ENCODE results near the gene VAMP4.
"Not testable (repeated sequence)": the region's sequence is repeated elsewhere in the genome, so short reads cannot be mapped to it uniquely, and the experiment has no call there.

VAMP4 gene

DNA sequence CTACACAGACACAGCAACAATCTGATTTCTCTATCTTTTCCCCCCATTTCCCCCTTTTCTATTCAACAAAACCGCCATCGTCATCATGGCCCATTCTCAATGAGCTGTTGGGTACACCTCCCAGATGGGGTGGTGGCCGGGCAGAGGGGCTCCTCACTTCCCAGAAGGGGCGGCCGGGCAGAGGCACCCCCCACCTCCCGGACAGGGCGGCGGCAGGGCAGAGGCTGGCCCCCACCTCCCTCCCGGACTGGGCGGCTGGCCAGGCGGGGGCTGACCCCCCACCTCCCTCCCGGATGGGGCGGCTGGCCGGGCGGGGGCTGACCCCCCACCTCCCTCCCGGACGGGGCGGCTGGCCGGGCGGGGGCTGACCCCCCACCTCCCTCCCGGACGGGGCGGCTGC lies 48.3 kb downstream of the VAMP4 start:
- DNase-seq = not testable (repeated sequence)

DNA sequence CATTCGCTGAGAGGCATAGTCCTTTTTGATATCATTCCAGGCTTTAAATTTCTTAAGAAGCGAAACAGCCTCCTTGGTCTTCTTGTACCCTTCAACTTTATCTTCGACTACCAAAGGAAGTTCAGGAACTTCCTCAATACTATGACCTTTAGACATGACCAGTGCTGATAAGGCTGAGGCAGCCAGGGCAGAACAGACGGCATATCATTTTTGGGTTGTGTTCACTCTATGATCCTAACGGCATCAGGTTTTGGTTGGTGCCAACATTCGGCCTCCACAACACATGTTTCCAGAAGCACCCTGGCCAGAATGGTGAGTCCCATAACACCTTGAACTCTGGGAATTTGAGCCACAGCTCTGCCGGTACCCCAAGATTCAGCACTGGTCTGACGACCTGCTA lies 58.0 kb downstream of the VAMP4 start:
- DNase-seq = no peak

DNA sequence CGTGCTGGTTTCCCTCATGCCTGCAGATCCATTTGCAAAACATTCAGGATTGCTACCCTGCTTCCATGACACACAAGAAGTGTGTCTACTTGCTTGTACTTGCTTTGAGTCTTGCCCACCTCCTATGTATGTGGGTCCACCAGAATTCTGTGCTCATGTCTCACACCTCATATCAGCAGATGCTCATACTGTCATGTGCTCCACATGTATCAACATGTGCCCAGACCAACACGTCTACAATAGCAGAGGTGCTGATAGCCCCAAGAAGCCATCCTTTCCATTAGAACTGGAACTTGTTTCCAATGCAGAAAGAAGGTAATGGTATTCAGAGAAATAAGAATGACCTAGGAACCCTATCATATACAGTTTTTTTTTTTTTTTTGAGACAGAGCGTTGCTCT lies 61.5 kb downstream of the VAMP4 start:
- no peak for DNase-seq

DNA sequence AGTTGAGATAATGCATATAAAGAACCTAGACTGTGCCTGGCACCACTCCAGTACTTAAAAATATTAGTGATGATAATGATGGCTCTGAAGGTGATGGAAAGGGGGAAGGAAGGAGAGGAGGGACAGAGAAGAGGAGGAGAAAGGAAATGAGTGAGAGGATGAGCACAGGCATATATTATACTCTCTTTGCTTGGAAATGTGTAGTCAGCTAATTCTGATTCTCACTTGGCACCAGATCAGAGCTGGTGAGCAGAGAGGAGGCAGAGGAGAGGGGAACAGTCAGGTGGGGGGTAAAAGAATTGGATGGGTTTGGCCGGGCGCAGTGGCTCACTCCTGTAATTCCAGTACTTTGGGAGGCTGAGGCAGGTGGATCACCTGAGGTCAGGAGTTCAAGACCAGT lies 65.0 kb downstream of the VAMP4 start:
- DNase-seq = no peak

DNA sequence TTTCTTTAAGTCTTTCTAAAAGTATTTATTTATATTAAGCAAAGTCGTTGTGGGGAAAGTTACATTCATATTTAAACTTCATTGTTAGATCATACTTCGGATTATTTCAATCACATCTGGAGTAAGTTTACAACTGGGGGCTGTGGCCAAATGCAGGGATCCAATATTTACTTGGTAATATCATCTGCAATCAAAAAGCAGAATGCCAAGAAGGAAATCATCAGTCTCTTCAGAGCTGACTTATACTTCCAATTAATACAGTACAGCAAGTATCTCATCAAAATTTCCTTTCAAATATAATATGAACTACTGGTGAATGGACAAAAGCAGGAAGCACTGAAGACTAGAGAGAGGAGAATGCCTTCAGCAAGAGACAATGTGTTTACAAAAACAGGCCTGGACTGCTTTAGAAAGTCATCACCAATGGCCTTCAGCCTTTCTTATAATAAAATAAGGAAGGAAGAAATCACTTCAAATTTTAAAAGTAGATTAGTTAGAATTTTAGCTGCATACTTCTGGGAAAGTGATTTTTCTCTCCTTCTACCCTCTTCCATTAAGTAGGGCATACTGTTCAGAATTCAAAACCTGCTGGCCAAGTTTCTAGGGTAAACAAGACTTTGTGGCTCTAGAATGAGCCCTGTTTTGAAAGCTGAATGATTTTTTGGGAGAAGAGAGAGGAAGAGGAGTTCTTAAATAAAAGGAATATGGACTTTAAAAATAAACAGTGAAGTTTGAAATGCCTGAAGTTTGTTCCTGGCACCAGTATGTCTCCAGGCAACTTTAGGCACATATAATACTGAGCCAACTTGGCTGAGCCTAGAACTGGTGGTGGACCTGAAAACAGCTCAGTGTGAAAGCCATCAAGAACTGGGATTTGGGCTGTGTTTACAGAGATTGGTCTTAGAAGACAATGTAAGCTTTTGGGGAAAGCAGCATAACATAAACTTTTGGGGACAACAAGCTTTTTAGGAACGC lies 67.1 kb downstream of the VAMP4 start:
- no peak for DNase-seq

DNA sequence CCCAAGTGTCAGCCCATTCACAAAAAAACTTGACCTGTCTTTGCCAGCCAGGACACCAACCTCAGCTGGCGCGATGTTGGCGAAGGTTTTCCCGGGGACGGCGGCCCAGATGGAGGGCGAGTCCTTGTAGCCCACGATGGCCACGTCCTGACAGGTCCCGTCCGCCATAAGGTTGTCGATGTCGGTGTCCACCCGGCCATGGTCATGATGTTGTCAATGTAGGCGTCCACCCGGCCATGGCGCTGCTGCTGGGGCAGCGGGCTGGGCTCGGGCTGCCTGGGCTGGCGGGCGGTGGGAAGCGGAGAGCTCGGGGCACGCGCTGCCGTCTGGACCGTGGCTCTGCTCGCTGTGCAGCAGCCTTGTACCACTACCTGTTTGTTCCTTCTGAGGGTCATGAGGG lies 71.1 kb downstream of the VAMP4 start:
- no peak for DNase-seq

DNA sequence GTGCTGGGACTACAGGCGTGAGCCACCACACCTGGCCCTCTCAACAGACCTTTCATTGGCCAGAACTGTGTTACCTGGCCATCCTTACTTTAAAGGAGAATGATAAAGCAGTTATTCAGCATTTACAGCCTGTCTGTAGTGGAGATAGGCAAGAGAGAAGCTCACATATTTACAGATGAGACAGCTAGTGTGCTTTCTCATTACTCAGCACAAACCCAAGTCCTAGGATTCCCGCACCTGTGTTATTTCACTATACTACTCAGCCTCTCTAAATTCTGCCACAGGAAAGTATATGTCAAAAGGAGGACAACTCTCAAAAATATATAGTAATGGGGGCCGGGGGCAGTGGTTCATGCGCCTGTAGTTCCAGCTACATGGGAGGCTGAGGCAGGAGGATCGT lies 73.5 kb downstream of the VAMP4 start:
- no peak for DNase-seq

DNA sequence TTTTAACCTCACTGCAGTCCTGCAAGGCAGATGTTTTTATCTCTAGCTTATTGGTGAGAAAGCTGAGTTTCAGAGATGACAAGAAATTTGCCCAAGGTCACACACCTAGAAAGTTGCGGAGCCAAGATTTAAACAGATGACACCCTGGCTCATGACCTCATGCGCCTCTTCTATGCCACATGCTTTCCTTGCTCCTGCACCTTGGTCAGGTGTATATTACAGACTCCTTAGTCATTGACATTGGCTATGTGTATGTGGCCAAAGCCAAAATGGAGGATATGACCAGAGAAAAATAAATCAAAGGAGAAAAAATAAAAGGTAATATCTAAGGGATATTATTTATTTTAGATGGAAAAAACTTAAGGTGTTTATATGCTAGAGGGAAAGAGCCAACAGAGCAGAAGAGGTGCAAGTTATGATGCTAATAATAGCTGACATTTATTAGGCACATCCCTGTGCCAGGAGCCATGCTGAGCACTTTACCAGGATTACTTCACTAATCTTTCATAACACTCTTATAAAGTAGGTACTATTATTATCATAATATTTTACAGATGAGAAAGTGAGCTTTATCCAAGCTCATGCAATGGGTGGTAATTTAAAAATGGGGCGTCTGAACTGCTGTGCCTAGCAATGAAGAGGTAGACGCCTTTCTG lies 75.6 kb downstream of the VAMP4 start:
- DNase-seq = no peak

DNA sequence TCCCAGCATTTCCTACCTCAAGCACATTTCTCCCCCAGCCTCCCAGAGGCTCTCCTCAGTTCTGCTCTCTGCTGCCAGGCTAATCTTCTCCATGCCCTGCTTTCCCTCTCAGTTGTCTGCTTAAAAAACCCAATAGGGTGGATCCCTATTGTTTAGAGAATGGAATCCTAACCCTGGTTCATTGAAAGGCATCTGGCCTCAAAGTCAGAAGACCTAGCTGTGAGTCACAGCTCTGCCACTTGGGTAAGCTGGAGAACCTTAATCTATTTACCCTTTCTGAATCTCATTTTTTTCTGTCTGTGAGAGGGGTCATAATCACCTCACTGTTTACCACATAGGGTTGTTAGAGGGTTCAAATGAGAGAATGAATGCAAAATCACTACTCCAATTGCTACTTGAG lies 76.9 kb downstream of the VAMP4 start:
- DNase-seq = no peak

DNA sequence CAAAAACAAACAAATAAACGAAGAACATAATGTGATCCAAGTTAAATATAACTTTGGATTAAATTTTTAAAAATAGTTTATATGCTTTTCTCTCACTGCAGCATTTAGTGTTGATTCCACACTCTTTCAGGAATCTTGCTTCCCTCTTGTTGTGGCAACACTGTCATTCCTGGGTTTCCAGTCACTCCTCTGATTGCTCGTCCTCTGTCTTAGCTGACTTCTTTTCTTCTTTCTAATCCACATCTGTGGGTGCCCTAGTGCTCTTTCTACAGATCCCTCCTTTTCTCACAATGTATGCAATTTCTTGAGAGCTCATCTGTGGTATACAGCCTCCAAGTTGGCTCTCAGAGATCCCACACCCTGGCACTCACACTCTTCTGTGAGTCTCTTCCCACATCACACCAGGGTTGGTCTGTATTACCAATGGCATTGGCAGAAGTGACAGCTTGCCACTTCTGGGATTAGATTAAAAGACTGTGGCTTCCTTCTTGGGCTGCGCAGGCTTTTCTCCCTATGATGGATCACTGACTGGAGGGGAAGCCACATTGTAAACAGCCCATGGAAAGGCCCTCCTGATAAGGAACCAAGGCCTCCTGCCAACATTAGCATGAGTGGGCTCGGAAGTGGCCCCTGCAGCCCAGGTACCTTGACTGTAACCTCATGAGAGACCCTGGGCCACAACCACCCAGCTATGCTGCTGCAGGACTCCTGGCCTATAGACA lies 77.8 kb downstream of the VAMP4 start:
- no peak for DNase-seq

DNA sequence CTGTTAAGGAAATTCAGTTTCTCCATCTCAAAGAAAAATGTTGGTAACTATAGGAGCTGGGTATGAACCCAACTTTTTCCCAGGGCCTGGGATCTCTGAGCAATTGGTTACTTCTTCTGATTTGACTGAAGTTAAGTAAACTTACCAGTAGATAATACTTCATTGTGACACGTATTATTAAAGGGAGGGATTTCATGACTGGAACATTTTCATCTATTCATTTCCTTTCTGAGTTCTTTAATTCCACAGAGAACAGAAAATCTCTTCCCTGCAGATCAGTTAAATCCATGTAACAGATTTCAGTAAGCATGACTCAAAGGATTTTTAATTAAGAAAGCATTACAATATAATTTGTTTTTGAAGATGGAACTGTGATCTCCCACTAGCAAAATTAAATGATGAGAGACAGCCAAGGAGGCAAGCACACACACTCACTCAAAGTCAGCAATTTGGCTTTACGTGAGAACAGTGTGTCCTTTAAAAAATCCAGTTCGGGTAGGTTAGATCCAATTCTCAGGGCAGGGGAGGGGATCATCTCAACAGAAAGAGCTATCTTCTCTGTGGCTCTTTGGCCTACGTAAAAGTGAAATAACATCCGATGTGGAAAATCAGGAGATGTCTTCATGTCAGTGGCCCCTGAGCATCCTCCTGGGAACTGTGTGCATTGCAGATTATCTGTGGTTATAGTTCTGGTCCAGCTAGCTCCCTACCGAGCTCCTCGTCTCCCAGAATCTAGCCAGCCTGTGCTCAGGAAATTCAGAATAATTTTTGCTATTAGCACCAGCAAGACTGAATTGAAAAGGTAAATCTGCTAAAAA lies 78.6 kb downstream of the VAMP4 start:
- no peak for DNase-seq

DNA sequence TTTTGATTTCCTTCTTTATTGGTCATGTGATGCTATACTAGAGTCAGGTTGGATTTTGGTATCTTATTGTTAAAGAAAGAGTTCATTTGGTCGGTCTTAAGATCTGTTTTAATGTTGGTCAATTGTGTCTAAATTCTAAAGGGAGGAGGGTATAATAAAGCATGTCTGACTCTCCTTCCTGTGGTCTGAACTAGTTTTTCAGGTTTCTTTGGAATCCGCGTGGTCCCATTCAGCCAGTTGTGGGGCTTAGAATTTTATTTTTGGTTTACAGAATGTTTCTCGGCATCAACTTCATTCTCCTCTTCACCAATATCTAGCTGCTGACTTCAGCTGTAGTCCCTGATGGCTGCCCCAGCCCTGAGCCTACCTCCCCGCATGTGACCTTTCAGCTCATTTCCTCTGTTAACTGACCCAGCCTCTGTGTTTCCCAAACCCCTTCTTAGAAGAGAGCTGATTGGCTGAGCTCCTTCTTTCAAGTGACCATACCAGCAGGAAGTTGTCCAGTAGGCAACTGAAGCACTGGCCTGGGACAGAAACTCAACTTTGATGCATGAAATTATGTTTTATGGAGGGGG lies 80.7 kb downstream of the VAMP4 start:
- DNase-seq = no peak

DNA sequence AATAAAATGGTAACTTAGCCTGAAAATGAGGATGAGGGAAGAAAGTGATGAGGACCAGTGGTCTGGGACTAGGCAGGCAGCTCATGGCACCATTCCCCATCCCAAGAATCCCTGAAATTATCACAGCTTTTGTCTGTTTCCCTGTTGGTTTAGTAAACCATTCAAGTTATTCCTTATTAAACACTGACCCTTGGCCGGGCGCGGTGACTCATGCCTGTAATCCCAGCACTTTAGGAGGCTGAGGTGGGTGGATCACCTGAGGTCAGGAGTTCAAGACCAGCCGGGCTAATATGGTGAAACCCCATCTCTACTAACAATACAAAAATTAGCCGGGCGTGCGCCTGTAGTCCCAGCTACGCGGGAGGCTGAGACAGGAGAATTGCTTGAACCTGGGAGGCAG lies 85.7 kb downstream of the VAMP4 start:
- not testable (repeated sequence) for DNase-seq

DNA sequence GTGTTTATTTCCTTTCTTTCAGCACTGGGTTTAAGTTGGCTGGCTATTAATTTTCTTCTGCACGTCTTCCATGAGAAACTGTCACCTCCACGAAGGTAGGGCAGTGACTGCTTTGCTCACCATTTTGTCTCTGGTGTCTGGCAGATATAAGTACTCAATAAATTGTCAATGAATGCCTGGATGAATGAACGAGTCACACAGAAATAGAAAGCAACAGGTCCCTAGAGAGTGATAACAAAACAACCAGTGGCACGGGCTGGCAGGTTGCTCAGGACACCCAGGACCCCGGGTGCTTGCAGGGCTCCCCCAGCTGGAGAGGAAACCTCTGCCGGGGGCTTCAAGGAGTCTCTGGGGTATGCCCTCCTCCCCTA lies 86.1 kb downstream of the VAMP4 start:
- DNase-seq = no peak

DNA sequence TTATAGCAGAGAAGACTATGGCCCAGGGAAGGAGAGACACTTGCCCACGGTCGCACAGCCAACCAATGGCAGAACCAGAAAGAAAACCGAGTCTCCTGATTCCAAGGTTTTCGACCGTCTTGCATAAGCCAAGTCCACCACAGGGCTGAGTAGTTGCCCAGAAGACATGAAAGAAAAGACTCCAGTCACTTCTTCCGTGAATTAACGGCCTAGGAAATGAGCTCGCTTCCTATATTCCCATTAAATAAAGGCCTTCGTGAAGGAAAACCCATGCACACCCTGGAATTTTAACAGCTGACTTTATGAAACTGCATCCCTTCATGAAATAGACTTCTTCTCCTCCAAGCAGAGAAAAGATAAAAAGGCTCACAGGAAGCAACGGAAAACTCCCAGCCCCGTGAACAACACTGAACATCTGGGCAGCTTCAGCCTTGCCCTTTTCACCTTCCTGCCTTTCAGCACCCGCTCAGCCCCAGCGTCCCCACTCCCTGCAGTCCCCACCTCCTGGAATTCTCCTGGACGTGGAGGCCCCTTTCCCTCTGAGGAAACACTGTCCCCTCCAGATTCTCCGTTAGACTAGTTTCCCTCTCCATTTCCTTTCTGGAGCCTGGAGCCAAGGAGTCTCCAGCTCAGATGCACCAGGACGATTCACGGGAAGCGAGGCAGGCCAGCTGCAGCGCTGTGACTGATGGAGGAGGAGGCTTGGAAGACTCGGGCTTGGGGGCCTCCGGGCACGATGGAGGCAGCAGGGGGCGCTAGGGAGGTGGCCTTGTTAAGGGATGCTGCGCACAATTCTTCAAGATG lies 86.7 kb downstream of the VAMP4 start:
- no peak for DNase-seq

DNA sequence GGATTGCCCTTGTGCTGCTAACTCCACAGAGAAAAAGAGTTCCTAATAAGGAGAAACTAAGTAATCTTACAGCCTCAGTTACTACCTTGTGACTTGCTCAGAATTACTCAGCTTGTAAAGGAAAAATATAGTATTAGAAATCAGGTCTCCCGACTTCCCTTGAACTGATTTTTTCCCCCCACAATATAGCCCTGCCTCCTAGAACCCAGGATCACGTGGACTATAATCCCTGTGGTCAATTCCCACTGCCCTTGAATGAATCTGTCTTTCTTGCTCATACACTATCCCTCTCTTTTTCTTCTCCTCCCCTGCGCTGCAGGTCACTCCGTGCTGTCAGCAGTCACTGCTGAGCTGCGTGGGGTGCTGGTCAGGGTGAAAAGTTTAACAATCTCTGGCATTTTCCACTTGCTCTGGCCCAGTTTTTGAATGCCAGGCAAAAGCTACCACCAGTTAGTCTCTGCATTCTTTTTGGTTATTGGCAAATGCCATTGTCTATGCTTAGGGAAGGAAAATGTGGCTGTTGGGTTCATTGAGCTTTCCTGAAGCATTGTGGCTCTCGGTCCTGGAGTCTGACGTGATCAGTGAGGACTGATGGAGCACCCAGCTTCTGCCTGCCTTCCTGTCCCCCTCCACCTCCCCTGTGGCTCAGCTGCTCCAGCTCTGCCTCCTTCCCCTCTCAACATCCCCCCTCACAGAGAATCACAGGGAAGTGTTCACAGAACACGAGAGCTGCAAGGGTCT lies 87.5 kb downstream of the VAMP4 start:
- DNase-seq = no peak

DNA sequence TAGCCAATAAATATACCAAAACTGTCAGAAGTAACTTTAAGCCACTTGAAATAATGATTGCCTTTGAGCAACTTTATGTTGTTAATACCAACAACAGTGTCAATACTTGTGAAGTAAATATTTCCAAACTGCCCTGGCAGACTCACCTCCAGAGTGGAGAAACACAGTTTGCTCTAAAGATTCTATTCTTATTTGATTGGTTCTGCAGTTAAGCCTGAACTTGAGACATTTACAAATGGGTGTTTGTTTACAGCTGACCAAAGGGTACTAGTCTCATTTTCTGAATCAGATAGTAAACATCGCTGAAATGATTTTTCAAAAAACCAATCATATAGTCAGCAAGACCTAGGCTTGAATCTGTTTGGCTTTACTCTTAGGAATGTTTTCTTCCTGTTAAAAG lies 88.1 kb downstream of the VAMP4 start:
- DNase-seq = no peak

DNA sequence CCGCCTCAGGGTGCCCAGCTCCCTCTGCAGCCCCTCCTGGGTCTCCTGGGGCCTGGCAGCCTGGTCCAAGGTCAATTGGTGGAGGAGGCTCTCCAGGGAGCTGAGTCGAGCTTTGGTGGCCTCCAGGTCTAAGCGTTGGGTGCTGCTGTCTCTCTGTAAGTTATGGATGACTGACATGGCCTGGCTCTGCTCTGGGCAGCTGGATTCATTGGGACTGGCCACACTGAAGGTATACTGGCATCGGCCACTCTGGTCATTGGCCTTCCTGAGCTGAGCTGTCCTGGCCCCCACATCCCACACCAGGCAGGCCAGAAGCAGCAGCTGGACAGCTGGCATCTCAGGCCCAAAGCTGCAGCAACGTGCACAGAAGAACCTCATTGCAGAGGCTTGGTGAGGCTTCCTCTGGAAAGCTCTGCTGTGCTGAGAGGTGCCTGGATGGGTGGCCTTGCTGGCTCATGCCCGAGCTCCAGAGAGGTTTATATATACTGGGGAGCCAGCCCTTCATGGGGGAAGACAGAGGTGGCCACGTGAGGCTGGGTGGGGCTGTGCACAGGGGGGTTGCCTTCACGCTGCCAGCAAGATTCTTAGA lies 89.5 kb downstream of the VAMP4 start, which contains the start of gene MYOC:
Gene MYOC, minus strand, starts transcription at position 455 of the 589 bp plus-strand sequence. Its CDS starts 77 bp downstream, at position 378.
- DNase-seq = no peak

Measured in NCI-H748 treated with DMSO at 0.1 percent for 48 hours (cell line).